RWPE2 (cell line): Measurements from ENCODE around the gene BBOX1.
A peak's percentile ranks its signal among the peaks of the same experiment; 100 is the strongest.
"Not testable (repeated sequence)": the region's sequence is repeated elsewhere in the genome, so short reads cannot be mapped to it uniquely, and the experiment has no call there.

Source experiments
- ATAC-seq: fragments of 200-7000 bp; cut with Tn5 transposase; 3 replicates; pipeline ENCODE4 v1.9.1; 2021; ENCODE audit warnings: low read depth
- DNase-seq: peaks from one replicate; pipeline ENCODE4 v3.0.0-alpha.2; 2020; ENCODE audit warnings: low spot score
- H3K27ac ChIP-seq: fragments of 450-650 bp; 2 replicates; pipeline ENCODE4 v1.5.1; 2017; ENCODE audit warnings: mild to moderate bottlenecking; ENCODE audit not compliant: poor library complexity, severe bottlenecking
- H3K27me3 ChIP-seq: fragments of 250-450 bp; sonication (Bioruptor Pico); 2 replicates; pipeline ENCODE4 v1.5.1; 2021; ENCODE audit warnings: mild to moderate bottlenecking, moderate library complexity; ENCODE audit not compliant: insufficient read depth, poor library complexity, severe bottlenecking
- H3K36me3 ChIP-seq: fragments of 250-450 bp; sonication (Bioruptor Pico); 2 replicates; pipeline ENCODE4 v1.5.1; 2020; ENCODE audit warnings: low read depth, mild to moderate bottlenecking, moderate library complexity
- H3K4me1 ChIP-seq: fragments of 250-450 bp; sonication (Bioruptor Pico); 2 replicates; pipeline ENCODE4 v1.5.1; 2021; ENCODE audit warnings: mild to moderate bottlenecking, moderate library complexity; ENCODE audit not compliant: insufficient read depth, poor library complexity, severe bottlenecking
- H3K4me3 ChIP-seq: fragments of 250-450 bp; sonication (Bioruptor Pico); 2 replicates; pipeline ENCODE4 v1.5.1; 2021; ENCODE audit warnings: mild to moderate bottlenecking, moderate library complexity; ENCODE audit not compliant: severe bottlenecking
- H3K9me3 ChIP-seq: fragments of 250-450 bp; sonication (Bioruptor Pico); 2 replicates; pipeline ENCODE4 v1.5.1; 2021; ENCODE audit warnings: mild to moderate bottlenecking, moderate library complexity; ENCODE audit not compliant: severe bottlenecking
- TF ChIP-seq, protein P1 (sequence below): fragments of 450-650 bp; IDR thresholded peaks from one replicate; pipeline ENCODE4 v1.5.1; 2017; ENCODE audit warnings: mild to moderate bottlenecking, moderate library complexity; ENCODE audit not compliant: poor library complexity, severe bottlenecking

BBOX1 gene

DNA sequence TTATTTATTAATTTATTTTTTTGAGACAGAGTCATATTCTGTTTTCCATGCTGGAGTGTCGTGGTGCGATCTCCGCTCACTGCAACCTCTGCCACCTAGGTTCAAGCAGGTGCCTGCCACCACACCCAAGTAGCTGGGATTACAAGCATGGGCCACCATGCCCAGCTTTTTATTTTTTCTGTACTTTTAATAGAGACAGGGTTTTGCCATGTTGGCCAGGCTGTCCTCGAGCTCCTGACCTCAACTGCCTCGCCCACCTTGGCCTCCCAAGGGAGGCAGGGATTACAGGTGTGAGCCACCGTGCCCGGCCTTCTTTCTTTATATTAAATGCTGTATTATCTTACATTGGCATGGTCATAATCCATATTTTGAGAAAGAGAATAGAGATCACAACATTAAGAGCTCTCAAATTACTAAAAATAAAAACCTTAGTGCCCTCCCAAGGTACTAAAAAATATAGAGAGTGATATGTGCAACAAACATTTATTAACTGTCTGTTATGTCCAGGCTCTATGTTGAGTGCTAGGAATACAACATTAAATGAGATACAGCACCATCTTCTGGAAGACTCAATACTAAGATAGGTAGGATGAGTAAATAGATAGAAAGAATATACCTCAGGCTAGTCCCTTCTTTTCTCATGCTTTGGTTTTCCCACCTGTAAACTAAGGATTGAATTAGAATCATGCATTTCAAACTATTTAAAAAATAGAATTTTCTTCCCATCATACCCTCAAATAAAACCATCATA lies 84.1 kb downstream of the BBOX1 start:
- DNase-seq (no peak), ATAC-seq (peak; percentile 74; the same call in 2 of the 3 replicates)
- Histone ChIP-seq H3K27me3 (no peaks in the 10 kb centered on the region), H3K4me1 (no peaks in the 10 kb centered on the region), H3K4me3 (no peak overlapping the region), H3K36me3 (no peaks in the 10 kb centered on the region), H3K9me3 (no peaks in the 10 kb centered on the region), H3K27ac (no peak overlapping the region)
- TF ChIP-seq, protein P1, sequence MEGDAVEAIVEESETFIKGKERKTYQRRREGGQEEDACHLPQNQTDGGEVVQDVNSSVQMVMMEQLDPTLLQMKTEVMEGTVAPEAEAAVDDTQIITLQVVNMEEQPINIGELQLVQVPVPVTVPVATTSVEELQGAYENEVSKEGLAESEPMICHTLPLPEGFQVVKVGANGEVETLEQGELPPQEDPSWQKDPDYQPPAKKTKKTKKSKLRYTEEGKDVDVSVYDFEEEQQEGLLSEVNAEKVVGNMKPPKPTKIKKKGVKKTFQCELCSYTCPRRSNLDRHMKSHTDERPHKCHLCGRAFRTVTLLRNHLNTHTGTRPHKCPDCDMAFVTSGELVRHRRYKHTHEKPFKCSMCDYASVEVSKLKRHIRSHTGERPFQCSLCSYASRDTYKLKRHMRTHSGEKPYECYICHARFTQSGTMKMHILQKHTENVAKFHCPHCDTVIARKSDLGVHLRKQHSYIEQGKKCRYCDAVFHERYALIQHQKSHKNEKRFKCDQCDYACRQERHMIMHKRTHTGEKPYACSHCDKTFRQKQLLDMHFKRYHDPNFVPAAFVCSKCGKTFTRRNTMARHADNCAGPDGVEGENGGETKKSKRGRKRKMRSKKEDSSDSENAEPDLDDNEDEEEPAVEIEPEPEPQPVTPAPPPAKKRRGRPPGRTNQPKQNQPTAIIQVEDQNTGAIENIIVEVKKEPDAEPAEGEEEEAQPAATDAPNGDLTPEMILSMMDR = peak; percentile 60

DNA sequence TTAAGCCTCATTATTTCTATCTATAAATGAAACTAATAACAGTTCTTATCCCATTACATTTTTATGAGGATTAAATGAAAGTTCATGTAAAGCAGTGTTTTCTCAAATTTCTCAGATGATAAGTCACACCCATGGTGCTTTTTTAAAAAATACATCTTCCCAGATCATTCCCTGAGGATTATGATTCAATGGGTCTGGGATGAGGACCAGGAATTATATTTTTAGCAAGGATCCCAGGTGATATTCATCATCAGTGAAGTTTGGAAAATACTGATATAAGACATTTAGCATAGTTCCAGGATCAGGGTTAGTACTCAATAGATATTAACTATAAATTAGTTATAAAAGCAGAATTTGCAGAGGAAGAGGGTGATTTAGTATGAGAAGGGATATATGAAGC lies 89.1 kb downstream of the BBOX1 start:
- Histone ChIP-seq H3K4me1 (no peaks in the 10 kb centered on the region), H3K9me3 (no peaks in the 10 kb centered on the region), H3K27me3 (no peaks in the 10 kb centered on the region), H3K4me3 (no peak overlapping the region), H3K36me3 (no peaks in the 10 kb centered on the region), H3K27ac (no peak overlapping the region)
- DNase-seq = no peak
- ATAC-seq = no peak
- TF ChIP-seq, protein P1 = no peak

DNA sequence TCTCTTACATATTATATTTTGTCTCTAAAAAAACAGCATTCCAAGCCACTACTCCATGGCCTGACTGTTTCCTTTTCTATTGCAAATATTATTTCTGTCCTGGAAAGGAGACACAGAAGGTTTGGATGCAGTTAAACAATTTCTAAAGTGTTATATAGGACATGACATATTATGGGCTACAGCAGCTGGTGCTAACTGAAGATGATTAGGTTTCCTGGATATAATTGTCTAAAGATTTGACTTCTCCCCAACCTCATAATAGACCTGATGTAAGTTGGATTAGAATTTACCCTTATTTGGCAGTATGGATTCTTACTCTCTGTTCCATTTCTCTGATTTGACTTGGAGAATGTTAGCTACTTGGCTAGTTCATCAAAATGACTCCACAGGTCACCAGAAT lies 90.2 kb downstream of the BBOX1 start:
- H3K27me3 ChIP-seq = no peaks in the 10 kb centered on the region
- ATAC-seq (no peak), DNase-seq (no peak)
- no peaks in the 10 kb centered on the region for H3K36me3 ChIP-seq
- peaks cover 1% of the 10 kb centered on the region for H3K9me3 ChIP-seq
- no peak overlapping the region for H3K4me3 ChIP-seq
- H3K27ac ChIP-seq = no peak overlapping the region
- TF ChIP-seq, protein P1 = no peak
- no peaks in the 10 kb centered on the region for H3K4me1 ChIP-seq

DNA sequence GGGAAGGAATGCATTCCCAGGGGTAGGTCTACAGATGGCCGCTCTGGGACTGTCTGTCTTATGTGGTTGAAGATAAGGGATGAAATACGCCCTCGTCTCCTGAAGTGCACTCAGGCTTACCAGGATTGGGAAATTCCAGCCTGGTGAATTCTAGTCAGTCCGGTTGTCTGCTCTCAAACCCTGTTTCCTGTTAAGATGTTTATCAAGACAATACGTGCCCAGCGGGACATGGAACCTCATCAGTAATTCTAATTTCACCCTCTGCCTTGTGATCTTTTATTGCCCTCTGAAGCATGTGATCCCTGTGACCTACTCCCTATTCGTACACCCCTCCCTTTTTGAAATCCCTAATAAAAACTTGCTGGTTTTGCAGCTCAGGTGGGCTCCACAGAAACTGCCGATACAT lies 95.3 kb downstream of the BBOX1 start:
- H3K9me3 ChIP-seq, H3K4me1 ChIP-seq, ATAC-seq, H3K36me3 ChIP-seq, DNase-seq, H3K27me3 ChIP-seq, H3K27ac ChIP-seq, H3K4me3 ChIP-seq: not testable (repeated sequence)

DNA sequence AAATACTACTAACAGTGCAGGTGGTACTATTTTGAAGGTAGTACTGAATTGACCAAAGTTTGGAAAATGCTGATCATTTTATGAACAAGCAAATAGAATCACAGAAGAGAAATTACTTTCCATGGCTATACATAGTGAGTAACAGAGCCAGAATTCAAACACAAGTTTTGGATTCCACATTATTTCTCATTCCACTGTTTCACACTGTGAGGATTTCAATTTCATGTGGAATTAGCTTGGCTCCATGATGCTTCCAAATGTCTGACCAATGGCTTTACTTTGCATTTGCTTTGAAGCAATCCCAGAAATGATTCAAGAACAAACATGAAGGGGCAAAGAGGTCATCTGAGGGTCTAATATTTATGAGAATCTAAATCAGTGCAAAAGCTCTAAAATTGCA lies 98.1 kb downstream of the BBOX1 start:
- Histone ChIP-seq H3K27me3 (no peaks in the 10 kb centered on the region), H3K4me1 (no peaks in the 10 kb centered on the region), H3K9me3 (peaks cover 2% of the 10 kb centered on the region), H3K27ac (no peak overlapping the region), H3K36me3 (no peaks in the 10 kb centered on the region), H3K4me3 (no peak overlapping the region)
- TF ChIP-seq, protein P1 = no peak
- ATAC-seq = no peak
- DNase-seq = no peak
